HG02623 (cell line): Measurements from ENCODE around the gene PTPN2.
A peak's percentile ranks its signal among the peaks of the same experiment; 100 is the strongest.
"Not testable (repeated sequence)": the region's sequence is repeated elsewhere in the genome, so short reads cannot be mapped to it uniquely, and the experiment has no call there.

Experiments
- ATAC-seq: cut with Tn5 transposase; IDR thresholded peaks from one replicate; pipeline ENCODE4 v1.9.1; 2021; ENCODE audit warnings: moderate library complexity; ENCODE audit not compliant: unreplicated experiment

PTPN2 gene

GRCh38 chr18:12895014-12895413 is 11.0 kb upstream of the PTPN2 start:
- ATAC-seq, result no peak

- no peak for ATAC-seq
These were observed 7.5 kb upstream of the PTPN2 start for GRCh38 chr18:12891561-12891960.

GRCh38 chr18:12890964-12891363 is 6.9 kb upstream of the PTPN2 start:
- no peak for ATAC-seq

- ATAC-seq, result no peak
These were observed 2.6 kb upstream of the PTPN2 start for GRCh38 chr18:12886498-12887126.

GRCh38 chr18:12885500-12885899 is 1.5 kb upstream of the PTPN2 start:
- ATAC-seq, result no peak

GRCh38 chr18:12884406-12885323 is 628 bp upstream of the PTPN2 start:
- no peak for ATAC-seq

- no peak for ATAC-seq
These were observed 709 bp downstream of the PTPN2 start for GRCh38 chr18:12883372-12883683.

GRCh38 chr18:12882453-12883371 is 1.3 kb downstream of the PTPN2 start:
- no peak for ATAC-seq

GRCh38 chr18:12880541-12880910 is 3.5 kb downstream of the PTPN2 start:
- ATAC-seq, result no peak

GRCh38 chr18:12879840-12880540 is 4.0 kb downstream of the PTPN2 start:
- no peak for ATAC-seq

- ATAC-seq, result not testable (repeated sequence)
These were observed 9.0 kb downstream of the PTPN2 start for GRCh38 chr18:12874992-12875391.

- not testable (repeated sequence) for ATAC-seq
These were observed 10.0 kb downstream of the PTPN2 start for GRCh38 chr18:12873961-12874567.

GRCh38 chr18:12872408-12872807 is 11.6 kb downstream of the PTPN2 start:
- no peak for ATAC-seq

- ATAC-seq, result no peak
These were observed 15.5 kb downstream of the PTPN2 start for GRCh38 chr18:12868576-12868975.

GRCh38 chr18:12867441-12868123 is 16.5 kb downstream of the PTPN2 start:
- ATAC-seq, result peak; percentile 58

- ATAC-seq, result no peak
These were observed 20.3 kb downstream of the PTPN2 start for GRCh38 chr18:12863687-12864216.

- ATAC-seq, result no peak
These were observed 21.1 kb downstream of the PTPN2 start for GRCh38 chr18:12862874-12863482.

GRCh38 chr18:12862467-12862866 is 21.6 kb downstream of the PTPN2 start:
- ATAC-seq, result no peak

- ATAC-seq, result no peak
These were observed 22.4 kb downstream of the PTPN2 start for GRCh38 chr18:12861637-12862036.
